HL-60/S4 treated with retinoic acid at 250 ng/mL for 4 days and 3 days (cell line): ENCODE measurements around the gene SMARCA4.

Experiments used
- in situ Hi-C: fragments of 300-500 bp; cut with MboI; formaldehyde crosslinking; loops from 2 replicates; pipeline ENCODE4 v1.7.0; 2022; ENCODE audit warnings: low sequenced_read_pairs

The SMARCA4 gene

DNA sequence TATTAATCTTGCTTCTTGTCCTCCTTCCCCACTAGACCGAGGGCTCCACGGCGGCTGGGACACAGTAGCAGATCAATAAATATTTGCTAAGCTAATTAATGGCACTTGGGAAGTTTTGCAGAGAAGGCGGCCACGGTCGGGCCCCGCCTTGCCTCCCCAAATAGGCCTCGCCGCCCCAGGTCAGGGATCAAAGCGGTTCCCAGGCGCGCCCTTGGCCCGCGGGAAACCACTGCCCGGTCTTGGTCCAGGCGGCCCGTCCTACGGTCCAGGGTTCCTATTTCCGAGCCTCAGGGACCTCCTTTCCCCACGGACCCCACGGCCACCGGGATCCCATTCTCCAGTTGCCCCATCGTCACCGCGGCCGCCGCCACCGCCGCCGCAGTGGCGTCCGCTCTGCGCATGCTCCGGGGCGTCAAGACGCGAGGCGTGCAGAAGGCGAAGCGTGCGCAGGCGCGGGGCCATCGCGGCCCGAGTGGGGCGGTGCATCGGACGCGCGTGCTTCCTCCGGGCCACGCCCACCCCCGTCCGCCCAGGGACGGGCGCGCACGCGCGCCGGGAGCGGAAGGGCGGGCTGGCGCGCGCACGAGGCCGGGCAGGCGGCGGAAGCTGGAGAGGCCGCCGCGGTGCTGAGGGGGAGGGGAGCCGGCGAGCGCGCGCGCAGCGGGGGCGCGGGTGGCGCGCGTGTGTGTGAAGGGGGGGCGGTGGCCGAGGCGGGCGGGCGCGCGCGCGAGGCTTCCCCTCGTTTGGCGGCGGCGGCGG is at the start of gene SMARCA4:
SMARCA4 (plus strand) TSS at position 717 of the 759 bp plus-strand sequence. CDS start 23,122 bp downstream, outside the sequence.
- in situ Hi-C loops: no loop called here

DNA sequence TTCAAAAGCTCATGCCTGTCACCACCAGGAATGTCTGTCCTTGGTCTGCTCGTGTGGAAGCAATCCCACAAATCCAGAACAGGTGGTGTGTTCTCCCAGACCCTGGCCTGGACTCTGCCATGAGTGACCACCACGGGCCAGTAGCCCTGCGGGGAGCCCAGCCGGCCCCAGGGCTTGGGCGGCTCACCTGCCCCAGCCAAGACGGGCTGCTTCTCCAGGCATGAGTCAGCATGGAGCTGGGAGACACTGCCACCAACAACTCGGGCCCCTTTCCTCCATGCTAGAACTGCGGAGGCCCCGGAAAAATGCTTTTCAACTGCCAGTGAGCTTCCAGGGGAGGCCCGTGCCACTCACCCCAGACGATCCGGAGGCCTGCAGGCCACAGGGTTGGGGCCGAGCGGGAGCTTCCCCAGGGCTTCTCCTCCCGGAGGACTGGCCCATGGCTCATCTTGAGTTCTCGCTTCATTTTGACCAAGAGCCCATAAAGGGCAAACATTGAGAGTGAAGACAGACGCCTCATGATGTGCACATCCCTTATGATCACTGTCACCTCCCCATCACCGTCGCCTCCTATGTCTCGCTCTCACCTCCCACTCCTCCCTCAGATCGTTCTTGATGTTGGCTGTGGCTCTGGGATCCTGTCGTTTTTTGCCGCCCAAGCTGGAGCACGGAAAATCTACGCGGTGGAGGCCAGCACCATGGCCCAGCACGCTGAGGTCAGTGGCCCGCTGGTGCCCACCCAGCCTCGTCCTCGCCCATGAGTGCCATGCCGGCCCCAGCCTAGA is 49.1 kb upstream of the SMARCA4 start:
- in situ Hi-C loops: no loop called here

DNA sequence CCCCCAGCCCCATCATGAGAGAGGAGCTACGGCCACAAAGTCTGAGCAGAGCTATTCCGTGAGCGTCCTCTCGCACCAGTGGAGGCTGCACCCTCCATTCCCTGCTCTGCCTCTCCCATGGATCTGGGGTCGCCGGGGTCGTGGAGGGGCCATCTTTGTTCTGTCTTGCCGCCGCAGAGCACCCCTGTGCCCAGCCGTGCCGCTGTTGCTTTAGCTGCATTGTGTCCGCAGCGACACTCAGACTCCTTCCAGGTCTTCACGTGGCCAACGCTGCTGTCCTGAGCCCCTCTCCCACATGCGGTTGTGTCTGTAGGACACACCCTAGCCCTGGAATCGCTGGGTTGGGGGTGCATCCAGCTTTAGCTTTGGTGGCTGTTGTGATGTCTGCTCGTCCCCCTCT is 48.2 kb upstream of the SMARCA4 start:
- in situ Hi-C loops: no loop called here

DNA sequence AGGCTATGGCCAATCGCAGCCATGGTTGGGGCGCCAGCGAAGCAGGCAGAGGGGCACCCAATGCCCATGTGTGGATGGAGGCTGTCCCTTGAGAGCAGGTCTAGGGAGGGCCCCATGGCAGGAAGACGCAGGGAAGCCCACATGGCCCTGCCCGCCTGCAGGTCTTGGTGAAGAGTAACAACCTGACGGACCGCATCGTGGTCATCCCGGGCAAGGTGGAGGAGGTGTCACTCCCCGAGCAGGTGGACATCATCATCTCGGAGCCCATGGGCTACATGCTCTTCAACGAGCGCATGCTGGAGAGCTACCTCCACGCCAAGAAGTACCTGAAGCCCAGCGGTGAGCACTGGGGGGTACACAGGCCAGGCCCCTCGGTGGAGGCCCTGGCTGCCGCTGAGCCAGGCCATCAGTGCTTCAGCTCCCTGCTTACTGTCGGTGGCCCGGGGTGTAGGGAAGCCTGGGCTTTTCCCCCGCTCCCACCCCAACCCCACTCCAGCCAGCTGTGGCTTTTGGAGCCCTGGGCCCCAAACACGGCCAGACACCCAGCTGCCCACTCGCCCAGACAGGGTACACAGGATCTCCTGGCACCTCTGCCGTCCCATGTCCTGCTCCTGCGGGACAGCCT is 47.0 kb upstream of the SMARCA4 start:
- in situ Hi-C loops: no loop called here

DNA sequence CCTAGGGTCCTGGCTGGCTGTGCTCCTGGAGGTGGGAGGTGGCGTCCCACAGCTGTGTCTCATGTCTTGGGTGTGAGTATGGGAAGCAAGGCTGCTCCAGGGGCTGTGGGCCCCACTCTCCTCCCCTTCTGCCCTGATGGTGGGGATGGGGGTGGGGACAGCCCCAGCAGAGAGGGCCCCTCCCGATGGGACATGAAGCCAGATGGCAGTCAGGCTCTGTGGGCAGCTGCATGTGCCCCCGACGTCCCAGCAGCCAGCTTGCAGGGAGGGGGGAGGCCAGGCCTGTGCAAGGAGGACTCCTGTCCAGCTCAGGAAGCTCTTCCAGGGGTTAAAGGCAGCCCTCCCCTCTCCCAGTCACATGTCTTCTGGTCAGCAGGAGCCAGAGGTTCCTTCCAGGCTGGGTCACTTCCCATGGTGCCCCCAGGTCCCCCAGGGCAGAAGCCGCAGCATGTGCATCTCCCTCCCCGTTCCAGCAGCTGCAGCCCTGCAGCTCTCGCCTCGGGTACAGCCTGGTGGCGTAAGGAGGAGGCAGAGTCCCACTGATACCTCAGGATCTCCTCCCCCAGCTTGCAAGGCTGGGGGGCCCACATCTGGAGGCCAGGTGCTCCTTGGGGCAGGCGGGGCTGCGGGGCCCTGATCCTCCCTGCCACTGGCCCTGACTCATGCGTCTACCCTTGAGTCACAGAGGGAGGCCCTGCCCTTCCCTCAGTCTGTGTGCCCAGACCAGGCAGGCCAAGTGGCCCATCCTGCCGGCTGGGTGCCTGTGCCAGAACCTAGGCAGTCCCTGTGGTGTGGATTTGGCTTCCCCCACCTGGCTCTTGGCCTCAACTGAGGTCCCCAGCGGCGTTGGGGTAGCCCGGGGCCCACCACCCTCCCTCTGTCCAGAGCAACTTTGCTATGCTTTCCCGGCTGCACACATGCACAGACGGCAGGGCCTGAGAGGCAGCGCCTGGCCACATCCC is 45.4 kb upstream of the SMARCA4 start:
- in situ Hi-C loops: no loop called here

DNA sequence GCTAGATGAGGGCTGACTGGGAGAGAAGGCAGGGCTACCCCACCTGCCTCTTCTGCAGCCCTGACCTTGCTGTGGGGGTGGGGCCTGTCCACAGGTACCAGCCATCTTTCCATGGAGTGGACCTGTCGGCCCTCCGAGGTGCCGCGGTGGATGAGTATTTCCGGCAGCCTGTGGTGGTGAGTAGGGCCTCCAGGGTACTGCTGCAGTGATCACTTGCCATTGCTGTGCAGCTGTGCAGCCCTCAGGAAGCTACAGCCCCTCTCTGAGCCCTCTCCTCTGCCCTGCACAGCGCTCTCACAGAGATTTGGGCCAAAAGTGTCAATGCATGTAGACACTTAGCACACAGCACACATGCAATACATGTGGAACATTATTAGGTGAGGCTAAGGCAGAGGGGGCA is 44.2 kb upstream of the SMARCA4 start:
- in situ Hi-C loops: no loop called here

DNA sequence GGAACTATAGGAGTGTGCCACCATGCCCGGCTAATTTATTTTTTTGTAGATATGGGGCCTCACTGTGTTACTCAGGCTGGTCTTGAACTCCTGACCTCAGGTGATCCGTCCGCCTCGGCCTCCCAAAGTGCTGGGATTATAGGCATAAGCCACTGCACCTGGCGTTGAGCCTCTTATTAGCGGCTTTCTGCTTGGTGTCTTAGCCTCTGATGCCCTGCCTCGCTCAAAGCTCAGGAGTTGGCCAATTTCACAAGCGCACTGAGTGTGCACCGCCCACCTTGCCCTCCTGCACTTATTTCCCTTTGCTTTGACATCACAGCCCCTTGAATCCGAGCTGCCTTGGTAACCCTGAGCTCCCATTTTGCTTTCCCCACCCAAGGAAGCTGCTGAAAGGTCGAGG is 42.5 kb upstream of the SMARCA4 start:
- in situ Hi-C loops: no loop called here

DNA sequence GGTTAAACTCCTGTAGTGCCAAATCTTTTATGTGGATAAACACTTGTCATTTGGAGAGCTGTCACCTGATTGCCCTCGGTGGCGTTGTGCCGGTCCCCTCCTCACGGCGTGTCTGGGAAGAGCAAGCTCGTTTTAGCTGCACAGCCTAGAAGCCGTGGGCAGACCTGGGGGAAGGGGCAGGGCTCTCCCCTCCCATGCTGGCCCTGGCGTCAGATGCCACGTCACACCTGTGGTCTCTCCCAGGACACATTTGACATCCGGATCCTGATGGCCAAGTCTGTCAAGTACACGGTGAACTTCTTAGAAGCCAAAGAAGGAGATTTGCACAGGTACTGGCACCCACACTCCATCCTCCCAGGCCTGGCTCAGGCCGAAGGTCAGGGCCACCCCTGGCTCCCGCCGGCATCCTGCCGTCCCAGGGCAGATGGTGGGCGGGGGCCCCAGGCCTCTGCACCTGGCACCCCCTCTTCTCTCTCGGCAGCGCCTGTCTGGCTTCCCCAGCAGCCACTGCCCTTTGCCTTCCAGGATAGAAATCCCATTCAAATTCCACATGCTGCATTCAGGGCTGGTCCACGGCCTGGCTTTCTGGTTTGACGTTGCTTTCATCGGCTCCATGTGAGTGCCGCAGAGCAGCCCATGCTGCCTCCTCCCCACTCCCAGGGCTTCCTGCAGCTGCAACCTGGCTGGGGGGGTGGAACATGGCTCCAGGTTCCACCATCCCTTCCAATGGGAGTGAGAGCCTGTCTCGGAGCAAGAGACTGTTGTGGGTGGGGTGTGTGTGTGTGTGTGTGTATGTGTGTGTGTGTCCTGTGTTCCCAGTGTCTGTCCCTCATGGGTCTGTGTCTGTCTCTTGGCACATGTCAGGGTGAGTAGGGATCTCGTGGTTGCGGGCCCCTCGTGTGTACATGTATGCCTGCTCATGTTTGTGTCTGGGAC is 41.2 kb upstream of the SMARCA4 start:
- in situ Hi-C loops: no loop called here

DNA sequence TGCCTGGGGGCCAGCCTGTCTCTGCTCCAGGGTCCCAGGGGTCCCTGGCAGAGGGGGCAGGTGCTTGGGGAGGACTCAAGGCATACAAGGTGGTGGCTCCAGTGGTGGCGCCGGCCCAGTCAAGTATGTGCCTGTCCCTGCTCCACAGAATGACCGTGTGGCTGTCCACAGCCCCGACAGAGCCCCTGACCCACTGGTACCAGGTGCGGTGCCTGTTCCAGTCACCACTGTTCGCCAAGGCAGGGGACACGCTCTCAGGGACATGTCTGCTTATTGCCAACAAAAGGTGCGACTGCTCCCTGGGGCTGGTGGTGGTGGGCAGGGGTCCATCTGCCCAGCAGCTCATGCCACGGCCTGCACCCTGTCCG is 40.6 kb upstream of the SMARCA4 start:
- in situ Hi-C loops: no loop called here

DNA sequence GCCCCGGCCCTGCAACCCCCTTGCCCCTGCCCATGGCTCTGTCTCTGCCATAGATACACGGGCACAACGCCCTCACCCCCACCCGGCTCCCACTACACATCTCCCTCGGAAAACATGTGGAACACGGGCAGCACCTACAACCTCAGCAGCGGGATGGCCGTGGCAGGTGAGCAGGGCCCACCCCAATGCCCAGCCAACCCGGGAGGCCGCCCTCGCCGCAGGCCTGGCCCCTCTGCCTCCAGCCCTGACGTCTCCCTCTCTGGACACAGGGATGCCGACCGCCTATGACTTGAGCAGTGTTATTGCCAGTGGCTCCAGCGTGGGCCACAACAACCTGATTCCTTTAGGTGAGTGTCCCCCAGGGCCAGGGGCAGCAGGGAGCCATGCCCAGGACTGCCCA is 40.0 kb upstream of the SMARCA4 start:
- in situ Hi-C loops: no loop called here

DNA sequence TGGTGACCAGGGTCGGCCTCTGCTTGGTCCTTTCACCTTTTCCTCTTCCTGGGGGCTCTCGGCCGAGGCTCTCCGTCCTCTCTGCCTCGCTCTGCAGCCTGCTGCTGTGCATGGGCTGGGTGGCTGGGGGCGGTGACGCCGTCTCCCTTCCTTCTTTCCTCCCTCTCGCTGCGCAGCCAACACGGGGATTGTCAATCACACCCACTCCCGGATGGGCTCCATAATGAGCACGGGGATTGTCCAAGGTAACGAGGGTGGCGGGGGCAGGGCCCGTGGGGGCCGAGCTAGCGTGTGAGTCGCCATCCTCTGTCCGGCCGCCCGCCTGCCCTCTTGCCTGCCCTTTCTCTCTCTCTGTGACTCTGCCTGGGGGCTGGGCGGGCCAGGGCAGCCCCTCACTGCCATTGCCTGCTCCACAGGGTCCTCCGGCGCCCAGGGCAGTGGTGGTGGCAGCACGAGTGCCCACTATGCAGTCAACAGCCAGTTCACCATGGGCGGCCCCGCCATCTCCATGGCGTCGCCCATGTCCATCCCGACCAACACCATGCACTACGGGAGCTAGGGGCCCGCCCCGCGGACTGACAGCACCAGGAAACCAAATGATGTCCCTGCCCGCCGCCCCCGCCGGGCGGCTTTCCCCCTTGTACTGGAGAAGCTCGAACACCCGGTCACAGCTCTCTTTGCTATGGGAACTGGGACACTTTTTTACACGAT is 39.5 kb upstream of the SMARCA4 start:
- in situ Hi-C loops: no loop called here

DNA sequence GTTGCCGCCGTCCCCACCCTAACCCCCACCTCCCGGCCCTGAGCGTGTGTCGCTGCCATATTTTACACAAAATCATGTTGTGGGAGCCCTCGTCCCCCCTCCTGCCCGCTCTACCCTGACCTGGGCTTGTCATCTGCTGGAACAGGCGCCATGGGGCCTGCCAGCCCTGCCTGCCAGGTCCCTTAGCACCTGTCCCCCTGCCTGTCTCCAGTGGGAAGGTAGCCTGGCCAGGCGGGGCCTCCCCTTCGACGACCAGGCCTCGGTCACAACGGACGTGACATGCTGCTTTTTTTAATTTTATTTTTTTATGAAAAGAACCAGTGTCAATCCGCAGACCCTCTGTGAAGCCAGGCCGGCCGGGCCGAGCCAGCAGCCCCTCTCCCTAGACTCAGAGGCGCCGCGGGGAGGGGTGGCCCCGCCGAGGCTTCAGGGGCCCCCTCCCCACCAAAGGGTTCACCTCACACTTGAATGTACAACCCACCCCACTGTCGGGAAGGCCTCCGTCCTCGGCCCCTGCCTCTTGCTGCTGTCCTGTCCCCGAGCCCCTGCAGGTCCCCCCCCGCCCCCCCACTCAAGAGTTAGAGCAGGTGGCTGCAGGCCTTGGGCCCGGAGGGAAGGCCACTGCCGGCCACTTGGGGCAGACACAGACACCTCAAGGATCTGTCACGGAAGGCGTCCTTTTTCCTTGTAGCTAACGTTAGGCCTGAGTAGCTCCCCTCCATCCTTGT is 38.8 kb upstream of the SMARCA4 start:
- in situ Hi-C loops: no loop called here

DNA sequence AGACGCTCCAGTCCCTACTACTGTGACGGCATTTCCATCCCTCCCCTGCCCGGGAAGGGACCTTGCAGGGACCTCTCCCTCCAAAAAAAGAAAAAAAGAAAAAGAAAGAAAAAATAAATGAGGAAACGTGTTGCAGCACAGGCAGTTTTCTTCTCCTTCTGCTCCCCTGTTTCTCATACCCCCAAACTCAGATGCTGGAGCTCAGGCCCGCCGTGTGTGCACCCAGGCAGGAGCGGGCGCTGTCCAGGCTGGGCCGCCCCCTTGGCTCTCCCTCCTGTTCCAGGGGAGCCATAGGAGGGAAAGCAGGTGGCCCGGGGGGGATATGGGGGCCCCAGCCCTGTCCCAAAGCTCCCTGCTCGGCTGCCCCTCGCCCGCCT is 38.2 kb upstream of the SMARCA4 start:
- in situ Hi-C loops: no loop called here

DNA sequence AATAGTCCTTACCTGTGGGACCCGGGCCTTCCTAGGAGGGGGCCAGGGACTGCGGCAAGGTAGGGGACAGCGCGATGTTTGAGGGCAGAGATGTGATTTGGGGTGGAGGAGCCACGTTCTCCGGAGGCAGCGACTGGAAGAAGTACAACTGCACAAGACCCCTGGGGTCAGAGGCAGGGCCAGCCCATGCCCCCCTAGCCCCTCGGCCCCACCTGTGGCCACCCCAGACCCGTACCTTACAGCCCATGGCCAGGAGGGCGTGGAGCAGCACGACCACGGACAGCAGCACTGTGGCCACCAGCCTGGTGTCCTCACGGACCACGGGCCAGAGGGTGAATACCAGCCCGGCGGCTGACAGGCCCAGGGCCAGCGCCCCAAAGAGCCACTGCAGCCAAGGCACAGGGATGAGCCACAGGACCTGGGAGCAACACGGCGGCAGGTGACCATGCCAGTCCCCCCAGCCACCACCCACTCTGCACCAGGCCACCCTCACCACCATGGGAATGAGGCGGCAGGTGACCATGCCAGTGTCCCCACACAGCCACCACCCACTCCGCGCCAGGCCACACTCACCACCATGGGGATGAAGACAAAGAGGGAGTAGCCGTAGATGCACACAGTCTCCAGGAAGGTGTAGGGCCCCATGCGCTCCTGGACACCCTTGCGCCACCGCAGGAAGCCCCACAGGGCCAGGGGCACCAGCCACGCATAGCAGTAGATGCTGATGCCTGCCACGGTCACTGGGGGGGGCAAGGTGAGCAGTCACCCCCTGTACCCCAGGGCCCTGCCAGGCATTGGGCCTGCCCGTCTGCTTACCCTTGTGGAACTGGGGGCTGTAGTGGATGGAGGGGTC is 37.3 kb upstream of the SMARCA4 start:
- in situ Hi-C loops: no loop called here

DNA sequence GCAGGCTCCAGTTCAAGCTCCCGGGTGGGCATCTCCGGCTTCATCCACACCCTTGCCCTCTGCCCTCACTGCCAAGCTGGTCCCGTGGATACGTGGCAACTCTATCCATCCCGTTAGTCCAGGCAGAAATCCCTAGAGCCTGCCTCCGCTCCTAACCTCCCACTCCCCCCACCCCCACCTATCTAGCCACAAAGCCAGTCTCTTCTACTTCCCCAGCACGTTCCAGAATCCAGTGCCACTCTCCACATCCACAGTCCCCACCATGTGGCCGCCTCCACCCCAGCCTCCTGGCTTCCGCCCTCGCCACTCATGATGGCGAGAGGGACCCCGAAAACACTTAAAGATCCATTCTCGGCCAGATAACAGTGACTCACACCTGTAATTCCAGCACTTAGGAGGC is 36.2 kb upstream of the SMARCA4 start:
- in situ Hi-C loops: no loop called here

DNA sequence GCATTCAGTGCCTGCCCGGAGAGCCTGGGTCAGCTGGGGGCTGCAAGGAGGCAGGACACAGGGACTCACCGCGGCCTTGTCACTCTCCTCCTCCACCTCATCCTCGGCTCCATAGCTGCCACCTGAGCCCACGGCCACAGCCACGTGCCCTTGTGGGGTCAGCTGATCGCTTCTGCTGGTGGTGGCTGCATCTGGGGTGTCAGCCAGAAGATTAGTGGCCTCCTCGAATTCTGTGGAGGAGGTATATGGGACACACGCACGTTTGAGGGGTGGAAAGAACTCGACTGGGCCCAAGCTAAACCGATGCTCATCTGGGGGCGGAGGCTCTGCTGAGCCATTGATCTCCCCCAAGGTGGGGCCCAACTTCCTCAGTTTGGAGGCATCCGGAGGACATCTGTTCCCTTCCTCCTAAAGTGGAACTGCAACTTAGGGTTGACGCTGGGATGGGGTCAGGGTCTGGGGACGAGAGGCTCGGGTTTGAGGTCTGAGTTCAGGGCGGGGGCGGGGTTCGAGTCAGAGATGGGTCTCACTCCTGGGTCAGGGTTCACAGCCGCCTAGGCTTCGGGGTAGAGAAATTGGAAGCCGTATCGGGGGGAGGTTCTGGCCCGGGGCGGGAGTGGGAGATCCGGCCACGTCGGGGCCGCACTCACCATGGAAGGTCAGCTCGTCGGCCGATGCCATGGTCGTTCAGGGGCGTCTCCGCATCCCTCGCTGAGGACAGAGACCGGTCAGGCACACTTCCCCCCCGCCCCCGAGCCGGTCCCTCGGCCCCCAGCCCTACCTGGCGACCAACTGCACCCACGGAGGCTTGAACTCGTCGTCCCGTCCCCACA is 32.9 kb upstream of the SMARCA4 start:
- in situ Hi-C loops: no loop called here
